Neural progenitor cell (in vitro differentiated cells): ENCODE data around the gene RFX3.

Experiments used
- CTCF ChIP-seq: fragments of 200-600 bp; sonication (generic); IDR thresholded peaks from 2 replicates; pipeline ENCODE4 v1.5.1; 2017; ENCODE audit warnings: antibody characterized with exemption, mild to moderate bottlenecking
- EZH2 ChIP-seq: fragments of 200-600 bp; sonication (generic); IDR thresholded peaks from 2 replicates; pipeline ENCODE4 v1.6.1; 2017; ENCODE audit warnings: antibody characterized with exemption, mild to moderate bottlenecking, moderate library complexity
- EZH2phosphoT487 ChIP-seq: fragments of 200-600 bp; sonication (generic); IDR thresholded peaks from 2 replicates; pipeline ENCODE4 v1.6.1; 2017; ENCODE audit warnings: antibody characterized with exemption

- TF ChIP-seq CTCF: no peak
- TF ChIP-seq EZH2phosphoT487: no peak
- TF ChIP-seq EZH2: no peak
These were observed 105.9 kb downstream of the RFX3 start for GRCh38 chr9:3419893-3420292.
